K562 (cell line): ENCODE data around the gene SLC1A4. TPM values are rescaled to one million over a fixed set of nuclear protein-coding genes. Genes with fewer than 3 reads are reported as not detected.

ENCODE experiments used
- CC2D1A ChIP-seq: fragments of 450-650 bp; IDR thresholded peaks from 2 replicates; pipeline ENCODE4 v1.6.1; 2017; ENCODE audit warnings: mild to moderate bottlenecking
- CHCHD3 ChIP-seq: fragments of 250-450 bp; sonication (Bioruptor Pico); IDR thresholded peaks from 2 replicates; pipeline ENCODE4 v2.1.2; 2022; ENCODE audit warnings: mild to moderate bottlenecking
- FOXO4 ChIP-seq: fragments of 450-650 bp; formaldehyde crosslinking; IDR thresholded peaks from 2 replicates; pipeline ENCODE4 v1.4.0; 2020; ENCODE audit warnings: mild to moderate bottlenecking, moderate library complexity
- HINFP ChIP-seq: fragments of 450-650 bp; conservative IDR thresholded peaks from 2 replicates; pipeline ENCODE4 v1.6.1; 2016; ENCODE audit warnings: missing genetic modification characterization, low read depth, mild to moderate bottlenecking, control low read depth, missing compliant biosample characterization
- KAT2B ChIP-seq: IDR thresholded peaks from one replicate; pipeline ENCODE4 v1.6.1; 2012; ENCODE audit warnings: low read depth, mild to moderate bottlenecking, control low read depth, inconsistent platforms, low read length, moderate library complexity
- MEF2A ChIP-seq: IDR thresholded peaks from 2 replicates; pipeline ENCODE4 v1.6.1; 2011; ENCODE audit warnings: low read depth, mild to moderate bottlenecking, low read length, moderate library complexity; ENCODE audit not compliant: control insufficient read depth
- SMARCA4 ChIP-seq: fragments of 450-650 bp; IDR thresholded peaks from 2 replicates; pipeline ENCODE4 v1.6.1; 2016
- XRCC4 ChIP-seq: IDR thresholded peaks from one replicate; pipeline ENCODE4 v1.6.1; 2011; ENCODE audit not compliant: insufficient read depth, insufficient read length; ENCODE audit errors: extremely low read depth
- ZBTB40 ChIP-seq, 2 experiments: fragments of 450-650 bp in 1 of 2; sonication (generic) in 1 of 2; formaldehyde crosslinking in 1 of 2; IDR thresholded peaks; 2 replicates each; pipeline versions ENCODE4 v1.7.1 to v1.9.0; 2016 to 2022; ENCODE audit warnings: inconsistent platforms in 1 of 2, mild to moderate bottlenecking in 1 of 2, missing genetic modification reagents in 1 of 2
- ZHX1 ChIP-seq: fragments of 150-350 bp; conservative IDR thresholded peaks from 2 replicates; pipeline ENCODE4 v1.6.1; 2014; ENCODE audit warnings: low read length
- ZNF224 ChIP-seq: sonication (generic); formaldehyde crosslinking; IDR thresholded peaks from 2 replicates; pipeline ENCODE4 v1.8.0; 2022; ENCODE audit warnings: mild to moderate bottlenecking, missing genetic modification reagents
- polyA plus RNA-seq, 8 experiments: library from polyadenylated mRNA; depleted of rRNA in 4 of 8; stranded (reverse) in 5 of 8; unstranded in 3 of 8; fragments of >200 nt; fragmentation: Nextera tagmentation in 2 of 8; fragmentation: Illumina TruSeq in 1 of 8; extraction: Ambion mirVana in 2 of 8; extraction: Trizol in 1 of 8; gene quantifications; 2 replicates each; pipeline versions ENCODE4 v1.2.1 to v1.2.3, GENCODE V29; 2011 to 2014; ENCODE audit warnings: inconsistent platforms in 1 of 8, missing spikeins in 1 of 8
- total RNA-seq, 7 experiments: library from RNA; depleted of rRNA in 6 of 7; stranded (reverse); fragments of >200 nt in 6 of 7; fragmentation: Illumina TruSeq in 2 of 7; extraction: Trizol in 2 of 7; gene quantifications; 2 replicates each; pipeline versions ENCODE4 v1.2.1 to v1.2.3, GENCODE V29; 2011 to 2021; ENCODE audit warnings: low replicate concordance in 1 of 7

Gene SLC1A4
- total and polyA plus RNA-seq, 9 of the 15 experiments (the other 6 are each of a cell fraction or from before 2014, with no cell fraction given), result 4.4 to 24.0 (median 10.9) TPM

GRCh38 chr2:65064728-65065552 is 75.7 kb downstream of the SLC1A4 start (continued):
- TF ChIP-seq HINFP (no peak), FOXO4 (no peak), ZBTB40 (IDR thresholded peaks at IDR 0.05) (0 out of 2 replicates have a peak, but pooled peaks have one; percentile 7), ZBTB40 (CRISPR knock-in tag; IDR thresholded peaks at IDR 0.05) (no peak), ZHX1 (no peak), SMARCA4 (no peak), CC2D1A (peak; percentile 70; the same call in 1 of the 2 replicates), CHCHD3 (CRISPR knock-in tag) (no peak), MEF2A (no peak), XRCC4 (no peak), ZNF224 (CRISPR knock-in tag) (no peak), KAT2B (no peak)
